Neuronal stem cell (in vitro differentiated cells): ENCODE results near the gene SH3PXD2B.

ENCODE experiments used
- DNase-seq: peaks from one replicate; pipeline ENCODE4 v3.0.0-alpha.2; 2013; ENCODE audit warnings: low spot score
- H2AFZ ChIP-seq: one replicate; pipeline ENCODE4 v1.6.1; 2013; ENCODE audit warnings: mild to moderate bottlenecking, low read length, inconsistent platforms
- H2AK5ac ChIP-seq: 2 replicates; pipeline ENCODE4 v1.6.1; 2013; ENCODE audit warnings: low read depth, mild to moderate bottlenecking, inconsistent platforms, low read length, moderate library complexity, mixed read lengths
- H2BK120ac ChIP-seq: 2 replicates; pipeline ENCODE4 v1.6.1; 2013; ENCODE audit warnings: low read depth, mild to moderate bottlenecking, inconsistent platforms, low read length, moderate library complexity, mixed read lengths
- H2BK12ac ChIP-seq: one replicate; pipeline ENCODE4 v1.6.1; 2013; ENCODE audit warnings: low read length, inconsistent platforms
- H2BK15ac ChIP-seq: 2 replicates; pipeline ENCODE4 v1.6.1; 2013; ENCODE audit warnings: mild to moderate bottlenecking, low read length, inconsistent platforms, mixed read lengths
- H2BK5ac ChIP-seq: one replicate; pipeline ENCODE4 v1.6.1; 2013; ENCODE audit warnings: inconsistent platforms, mild to moderate bottlenecking, low read length, moderate library complexity
- H3K14ac ChIP-seq: one replicate; pipeline ENCODE4 v1.6.1; 2013; ENCODE audit warnings: low read length, inconsistent platforms
- H3K18ac ChIP-seq: 2 replicates; pipeline ENCODE4 v1.6.1; 2013; ENCODE audit warnings: low read length, inconsistent platforms
- H3K23ac ChIP-seq: 2 replicates; pipeline ENCODE4 v1.6.1; 2013; ENCODE audit warnings: low read depth, mild to moderate bottlenecking, mixed read lengths, low read length, inconsistent platforms; ENCODE audit not compliant: poor library complexity
- H3K27ac ChIP-seq: replicated peaks from 3 replicates; pipeline ENCODE4 v1.5.1; 2013; ENCODE audit warnings: low read length, inconsistent platforms
- H3K27me3 ChIP-seq, 3 experiments: 2 replicates each; pipeline ENCODE4 v1.6.1; 2013; ENCODE audit warnings: low read length in 3 of 3, mild to moderate bottlenecking in 2 of 3, inconsistent platforms in 1 of 3, low read depth in 1 of 3, mixed read lengths in 1 of 3, moderate library complexity in 1 of 3; ENCODE audit not compliant: control insufficient read depth in 3 of 3, insufficient read depth in 3 of 3
- H3K36me3 ChIP-seq, 2 donors: replicated peaks in 1 of 2; 2 replicates each; pipeline ENCODE4 v1.6.1; 2013; ENCODE audit warnings: low read length in 2 of 2; ENCODE audit not compliant: control insufficient read depth in 2 of 2, insufficient read depth in 2 of 2
- H3K4ac ChIP-seq: 2 replicates; pipeline ENCODE4 v1.6.1; 2013; ENCODE audit warnings: inconsistent platforms, mild to moderate bottlenecking, low read length, moderate library complexity
- H3K4me1 ChIP-seq, 2 donors: 1 replicate in 1 of 2; 2 replicates in 1 of 2; pipeline ENCODE4 v1.6.1; 2013; ENCODE audit warnings: low read length in 2 of 2, low read depth in 1 of 2; ENCODE audit not compliant: control insufficient read depth in 2 of 2, insufficient read depth in 1 of 2
- H3K4me2 ChIP-seq: one replicate; pipeline ENCODE4 v1.6.1; 2013; ENCODE audit warnings: mild to moderate bottlenecking, low read length, inconsistent platforms; ENCODE audit not compliant: insufficient read depth, poor library complexity, severe bottlenecking
- H3K4me3 ChIP-seq, 2 donors: 2 replicates each; pipeline ENCODE4 v1.5.1; 2013; ENCODE audit warnings: low read length in 2 of 2, mild to moderate bottlenecking in 2 of 2, inconsistent platforms in 1 of 2, moderate library complexity in 1 of 2
- H3K79me1 ChIP-seq: one replicate; pipeline ENCODE4 v1.6.1; 2013; ENCODE audit warnings: low read depth, mild to moderate bottlenecking, inconsistent platforms, low read length, moderate library complexity
- H3K9ac ChIP-seq: one replicate; pipeline ENCODE4 v1.6.1; 2013; ENCODE audit warnings: mild to moderate bottlenecking, low read depth, low read length, inconsistent platforms; ENCODE audit not compliant: poor library complexity
- H3K9me3 ChIP-seq, 2 donors: replicated peaks in 1 of 2; 2 replicates each; pipeline versions ENCODE3 to v1.6.1; 2013; ENCODE audit warnings: low read length in 2 of 2, mild to moderate bottlenecking in 2 of 2, inconsistent platforms in 1 of 2, low read depth in 1 of 2, mixed read lengths in 1 of 2, moderate library complexity in 1 of 2; ENCODE audit not compliant: control insufficient read depth in 2 of 2, insufficient read depth in 1 of 2
- H4K8ac ChIP-seq: one replicate; pipeline ENCODE4 v1.6.1; 2013; ENCODE audit warnings: low read depth, mild to moderate bottlenecking, inconsistent platforms, low read length, moderate library complexity
- H4K91ac ChIP-seq: one replicate; pipeline ENCODE4 v1.6.1; 2013; ENCODE audit warnings: low read length, low read depth, mild to moderate bottlenecking, inconsistent platforms; ENCODE audit not compliant: poor library complexity
- WGBS, 2 donors: extraction: QIAGEN DNeasy Blood & Tissue Kit; methylation state at CpG; one replicate each; pipeline ENCODE4 v1.1.7; 2013; ENCODE audit warnings: missing lambda C conversion rate in 2 of 2, mixed read lengths in 1 of 2; ENCODE audit not compliant: insufficient read length in 2 of 2, insufficient replicate concordance in 1 of 2; ENCODE audit errors: extremely low coverage in 2 of 2; 5-methylcytosine and 5-hydroxymethylcytosine counted together

The SH3PXD2B gene

DNA sequence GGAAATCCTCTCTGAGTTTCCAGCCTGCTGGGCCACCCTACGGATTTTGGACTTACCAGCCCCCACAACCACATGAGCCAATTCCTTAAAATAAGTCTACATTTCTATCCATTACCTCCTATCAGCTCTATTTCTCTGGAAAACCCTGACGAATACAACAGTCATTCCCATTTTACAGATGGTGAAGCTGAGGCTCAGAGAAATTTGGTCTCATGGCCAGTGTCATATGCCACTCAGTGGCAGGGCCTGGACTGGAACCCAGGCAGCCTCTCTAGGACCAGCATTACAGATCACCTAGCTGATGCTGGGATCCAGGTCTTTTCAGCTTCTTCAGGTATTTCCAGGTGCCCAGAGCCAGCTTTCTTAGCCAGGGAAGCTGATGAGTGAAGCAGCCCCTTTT, 45.0 kb upstream of the SH3PXD2B start:
- Histone ChIP-seq H4K8ac (no peak overlapping the region), H3K14ac (no peak overlapping the region), H3K23ac (no peak overlapping the region), H3K4me2 (no peak overlapping the region), H2BK15ac (no peak overlapping the region), H4K91ac (no peak overlapping the region), H2BK120ac (no peak overlapping the region), H3K4ac (no peak overlapping the region), H3K9me3 (no peaks in the 10 kb centered on the region), H3K27me3 (peaks cover 0 to 11% (median 0%) of the 10 kb centered on the region in 3 experiments), H3K4me1 (peaks cover 5 to 13% of the 10 kb centered on the region in 2 donors), H3K27ac (no peak overlapping the region), H2BK12ac (no peak overlapping the region), H3K9ac (no peak overlapping the region), H3K36me3 (no peaks in the 10 kb centered on the region), H3K4me3 (no peak overlapping the region), H2AK5ac (no peak overlapping the region), H3K18ac (no peak overlapping the region), H3K79me1 (no peaks in the 10 kb centered on the region), H2AFZ (no peak overlapping the region), H2BK5ac (no peak overlapping the region)
- DNase-seq, result no peak
- no CpG with 5 or more reads among the region's 2 CpGs for WGBS, 2 donors

DNA sequence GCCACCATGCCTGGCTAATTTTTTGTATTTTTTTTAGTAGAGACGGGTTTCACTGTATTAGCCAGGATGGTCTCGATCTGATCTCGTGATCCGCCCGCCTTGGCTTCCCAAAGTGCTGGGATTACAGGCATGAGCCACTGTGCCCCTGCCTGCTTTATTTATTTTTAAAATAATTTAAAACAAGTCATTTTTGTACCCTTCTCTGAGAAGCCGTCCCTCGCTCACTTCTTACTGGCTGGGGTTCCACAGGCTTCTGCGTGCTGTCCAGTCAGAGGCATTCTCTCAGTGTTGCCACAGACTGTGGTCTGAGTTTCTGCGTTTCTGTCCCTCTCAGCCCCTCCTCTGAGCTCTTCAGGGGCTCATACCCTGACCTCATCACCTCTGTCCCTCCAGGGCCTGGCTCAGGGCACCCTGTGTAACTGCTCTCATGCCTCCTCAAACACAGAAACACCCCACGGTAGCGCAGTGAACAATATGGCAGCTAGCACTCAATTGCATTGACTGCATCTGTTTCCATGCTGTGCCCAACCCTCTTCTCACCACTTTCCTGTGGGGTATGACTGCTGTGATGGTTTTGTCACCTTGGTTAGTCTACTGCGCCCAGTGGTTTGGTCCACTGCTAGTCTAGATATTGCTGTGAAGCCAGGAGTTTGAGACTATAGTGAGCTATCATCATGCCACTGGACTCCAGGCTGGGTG, 44.3 kb upstream of the SH3PXD2B start:
- DNase-seq, result no peak
- Histone ChIP-seq H3K4me3 (no peak overlapping the region), H3K4me1 (peaks cover 0 to 8% of the 10 kb centered on the region in 2 donors), H3K27ac (no peak overlapping the region), H3K4ac (no peak overlapping the region), H3K9ac (no peak overlapping the region), H3K9me3 (no peaks in the 10 kb centered on the region), H3K4me2 (no peak overlapping the region), H3K36me3 (no peaks in the 10 kb centered on the region), H3K18ac (peak overlapping the region; percentile 12), H2AFZ (no peak overlapping the region), H4K91ac (no peak overlapping the region), H2BK15ac (no peak overlapping the region), H3K23ac (no peak overlapping the region), H3K14ac (no peak overlapping the region), H4K8ac (no peak overlapping the region), H3K79me1 (no peaks in the 10 kb centered on the region), H3K27me3 (peaks cover 0 to 11% (median 0%) of the 10 kb centered on the region in 3 experiments), H2AK5ac (no peak overlapping the region), H2BK5ac (no peak overlapping the region), H2BK120ac (no peak overlapping the region), H2BK12ac (no peak overlapping the region)
- no CpG with 5 or more reads among the region's 12 CpGs for WGBS, 2 donors

DNA sequence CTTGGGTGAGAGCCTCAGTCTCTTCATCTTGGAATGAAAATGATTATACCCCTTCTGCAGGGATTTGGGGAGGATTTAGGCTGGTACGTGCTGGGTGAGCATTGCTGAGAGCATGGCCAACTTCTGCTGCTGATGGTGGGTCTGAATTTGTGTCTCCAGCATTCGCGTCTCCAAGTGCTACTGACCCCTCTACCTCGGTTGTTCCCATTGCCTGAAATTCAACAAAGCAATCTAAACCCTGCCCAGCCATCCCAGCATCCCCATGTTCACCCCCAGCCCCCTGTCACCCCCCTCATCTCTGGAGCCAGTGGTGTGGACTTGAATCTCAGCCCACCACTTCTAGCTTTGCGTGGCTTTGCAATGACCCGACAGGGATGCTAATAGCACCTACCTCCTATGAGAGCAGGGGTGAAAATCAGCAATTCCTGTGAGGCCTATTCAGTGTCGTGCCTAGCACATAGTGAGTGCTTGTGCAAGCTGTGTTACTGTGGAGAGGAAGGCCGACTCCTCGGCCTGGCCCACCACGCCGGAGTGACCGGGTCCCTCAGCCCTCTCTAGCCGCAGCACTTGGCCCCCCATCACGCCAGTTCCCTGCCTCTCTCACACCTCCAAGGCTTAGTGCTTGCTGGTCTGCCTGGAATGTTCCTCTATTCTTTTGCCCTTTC, 43.4 kb upstream of the SH3PXD2B start:
- Histone ChIP-seq H2BK5ac (no peak overlapping the region), H3K4ac (no peak overlapping the region), H3K4me3 (no peak overlapping the region), H2AFZ (no peak overlapping the region), H3K4me2 (no peak overlapping the region), H2BK120ac (no peak overlapping the region), H3K18ac (no peak overlapping the region), H3K9ac (peak overlapping the region; percentile 56), H3K23ac (peak overlapping the region; percentile 31), H3K9me3 (no peaks in the 10 kb centered on the region), H4K8ac (no peak overlapping the region), H3K4me1 (peaks cover 0 to 8% of the 10 kb centered on the region in 2 donors), H3K36me3 (no peaks in the 10 kb centered on the region), H2BK12ac (no peak overlapping the region), H2BK15ac (peak overlapping the region; percentile 12), H3K14ac (no peak overlapping the region), H2AK5ac (no peak overlapping the region), H4K91ac (no peak overlapping the region), H3K79me1 (no peaks in the 10 kb centered on the region), H3K27me3 (peaks cover 0 to 11% (median 0%) of the 10 kb centered on the region in 3 experiments), H3K27ac (no peak overlapping the region)
- no CpG with 5 or more reads among the region's 14 CpGs for WGBS, 2 donors
- no peak for DNase-seq

DNA sequence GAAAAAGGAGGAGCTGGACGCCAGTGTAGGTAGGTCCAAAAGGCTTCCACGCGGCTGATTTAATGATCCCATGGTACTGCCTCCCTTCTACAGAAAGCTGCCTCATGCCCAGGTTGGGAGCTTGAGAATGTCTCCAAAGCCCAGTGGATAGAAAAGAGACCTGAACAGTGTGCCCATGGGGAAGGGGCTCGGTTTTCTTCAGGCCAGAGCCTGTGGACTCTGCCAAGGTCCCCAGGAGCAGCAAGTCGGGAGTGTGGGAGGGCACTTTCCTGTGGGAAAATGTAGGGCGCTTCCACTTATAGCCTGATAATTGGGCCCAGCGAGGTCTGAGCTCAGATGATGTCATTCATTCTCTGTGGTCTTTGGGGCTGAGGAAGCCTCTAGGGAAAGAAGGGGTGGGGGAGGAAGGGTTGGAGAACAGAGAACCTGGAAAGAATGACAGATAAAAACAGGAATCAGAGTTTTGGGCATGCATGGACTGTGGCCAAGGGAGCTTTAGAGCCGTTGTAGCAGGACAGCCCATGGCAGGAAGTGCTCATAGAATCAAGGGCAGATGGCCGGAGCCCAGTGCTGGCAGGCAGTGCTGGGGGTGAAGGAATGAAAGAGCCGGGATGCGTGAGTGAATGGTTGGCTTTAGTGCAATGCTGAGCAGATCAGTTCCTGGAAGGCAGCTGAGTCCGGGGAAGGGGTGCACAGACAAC, 42.5 kb upstream of the SH3PXD2B start:
- no CpG with 5 or more reads among the region's 12 CpGs for WGBS, 2 donors
- peak overlapping the region; percentile 47 for H2AFZ ChIP-seq
- no peak overlapping the region for H3K27ac ChIP-seq

More for the DNA sequence above, 42.5 kb upstream of the SH3PXD2B start:
- Histone ChIP-seq H3K79me1 (no peaks in the 10 kb centered on the region), H4K8ac (no peak overlapping the region), H2AK5ac (no peak overlapping the region), H3K23ac (no peak overlapping the region), H2BK12ac (no peak overlapping the region), H3K9ac (peak overlapping the region; percentile 67), H3K9me3 (no peaks in the 10 kb centered on the region), H2BK15ac (no peak overlapping the region), H3K4ac (no peak overlapping the region), H3K36me3 (no peaks in the 10 kb centered on the region), H3K4me3 (no peak overlapping the region), H3K4me1 (peaks cover 0 to 8% of the 10 kb centered on the region in 2 donors), H3K18ac (no peak overlapping the region), H3K14ac (no peak overlapping the region), H3K27me3 (peaks cover 0 to 16% (median 0%) of the 10 kb centered on the region in 3 experiments), H2BK120ac (no peak overlapping the region), H4K91ac (no peak overlapping the region), H3K4me2 (no peak overlapping the region), H2BK5ac (no peak overlapping the region)
- no peak for DNase-seq
